ENCODE data around the gene KMT2A. TPM values are rescaled to one million over a fixed set of nuclear protein-coding genes. Genes with fewer than 3 reads are reported as not detected.

Gene KMT2A
- total RNA-seq, 2 experiments from 2014 or later = 135 to 140 TPM

DNA sequence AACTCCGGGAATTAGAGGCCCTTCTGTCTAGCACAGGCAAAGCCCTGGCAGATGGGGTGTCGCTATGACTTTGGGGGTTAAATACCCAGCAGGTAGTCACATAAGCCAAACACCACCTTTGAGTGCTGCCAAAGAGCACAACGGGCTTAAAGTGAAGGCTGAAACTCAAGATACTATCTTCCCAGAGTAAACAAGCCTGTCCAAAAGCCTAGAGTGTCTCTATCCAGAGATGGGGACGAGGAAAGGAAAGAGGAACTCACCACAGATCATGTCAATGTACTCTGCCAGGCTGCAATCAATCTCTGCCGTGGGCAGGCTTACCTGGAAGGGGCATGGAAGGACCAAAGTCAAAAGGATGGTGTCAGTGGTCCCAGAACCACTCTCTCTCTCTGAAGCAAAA is 109.2 kb downstream of the KMT2A start:
- TF ChIP-seq, protein P1, sequence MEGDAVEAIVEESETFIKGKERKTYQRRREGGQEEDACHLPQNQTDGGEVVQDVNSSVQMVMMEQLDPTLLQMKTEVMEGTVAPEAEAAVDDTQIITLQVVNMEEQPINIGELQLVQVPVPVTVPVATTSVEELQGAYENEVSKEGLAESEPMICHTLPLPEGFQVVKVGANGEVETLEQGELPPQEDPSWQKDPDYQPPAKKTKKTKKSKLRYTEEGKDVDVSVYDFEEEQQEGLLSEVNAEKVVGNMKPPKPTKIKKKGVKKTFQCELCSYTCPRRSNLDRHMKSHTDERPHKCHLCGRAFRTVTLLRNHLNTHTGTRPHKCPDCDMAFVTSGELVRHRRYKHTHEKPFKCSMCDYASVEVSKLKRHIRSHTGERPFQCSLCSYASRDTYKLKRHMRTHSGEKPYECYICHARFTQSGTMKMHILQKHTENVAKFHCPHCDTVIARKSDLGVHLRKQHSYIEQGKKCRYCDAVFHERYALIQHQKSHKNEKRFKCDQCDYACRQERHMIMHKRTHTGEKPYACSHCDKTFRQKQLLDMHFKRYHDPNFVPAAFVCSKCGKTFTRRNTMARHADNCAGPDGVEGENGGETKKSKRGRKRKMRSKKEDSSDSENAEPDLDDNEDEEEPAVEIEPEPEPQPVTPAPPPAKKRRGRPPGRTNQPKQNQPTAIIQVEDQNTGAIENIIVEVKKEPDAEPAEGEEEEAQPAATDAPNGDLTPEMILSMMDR (IDR thresholded peaks at IDR 0.05) = no peak
- Mint-ChIP-seq H3K4me3 (no peak overlapping the region), H3K9me3 (no peaks in the 10 kb centered on the region), H3K36me3 (ENCODE audit: low read depth) (peaks cover 47% of the 10 kb centered on the region), H3K27me3 (no peaks in the 10 kb centered on the region), H3K27ac (no peak overlapping the region), H3K4me1 (ENCODE audit: low read depth) (no peaks in the 10 kb centered on the region)
- H3K36me3 ChIP-seq (ENCODE audit: insufficient read depth, low read length) = peaks cover 16% of the 10 kb centered on the region
- POLR2A ChIA-PET = no interaction called here
- H3K4me1 ChIP-seq (ENCODE audit: insufficient read depth, low read length) = no peaks in the 10 kb centered on the region
- no peaks in the 10 kb centered on the region for H3K9me3 ChIP-seq (ENCODE audit: control insufficient read depth in 1 of 2, insufficient read depth in 1 of 2, low read length in 2 of 2)
- DNase-seq = no peak
- intact Hi-C loops (cut with DNase I, micrococcal nuclease) = no loop called here
- no peaks in the 10 kb centered on the region for H3K27me3 ChIP-seq (ENCODE audit: control insufficient read depth in 1 of 2, insufficient read depth in 2 of 2, low read length in 2 of 2)
- ATAC-seq (ENCODE audit: poor library complexity) = no peak
- CTCF ChIA-PET = no interaction called here
- no peak overlapping the region for H3K27ac ChIP-seq (ENCODE audit: low read depth in 1 of 2, low read length in 2 of 2)
- H3K4me3 ChIP-seq (ENCODE audit: low read length) = no peak overlapping the region

DNA sequence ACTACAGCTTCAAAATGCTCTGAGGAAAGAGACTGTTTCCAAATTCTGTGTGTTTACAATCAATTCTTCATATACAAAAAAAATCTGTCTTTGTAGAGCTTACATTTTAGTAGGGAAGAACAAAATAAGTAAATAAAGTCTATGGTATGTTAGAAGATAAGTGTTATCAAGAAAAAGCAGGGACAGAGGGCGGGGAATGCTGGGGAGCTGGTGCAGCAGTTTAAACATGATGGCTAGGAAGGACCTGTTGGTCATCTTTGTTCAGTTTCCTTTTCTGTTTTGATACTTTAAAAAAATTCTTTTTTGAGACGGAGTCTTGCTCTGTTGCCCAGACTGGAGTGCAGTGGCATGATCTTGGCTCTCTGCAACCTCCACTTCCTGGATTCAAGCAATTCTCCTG is 110.8 kb downstream of the KMT2A start:
- no peak overlapping the region for H3K27ac ChIP-seq (ENCODE audit: low read depth in 1 of 2, low read length in 2 of 2)
- ChIA-PET POLR2A (no interaction called here), CTCF (no interaction called here)
- peaks cover 26% of the 10 kb centered on the region for H3K36me3 ChIP-seq (ENCODE audit: insufficient read depth, low read length)
- Mint-ChIP-seq H3K9me3 (no peaks in the 10 kb centered on the region), H3K36me3 (ENCODE audit: low read depth) (peaks cover 52% of the 10 kb centered on the region), H3K27ac (no peak overlapping the region), H3K4me3 (no peak overlapping the region), H3K4me1 (ENCODE audit: low read depth) (no peaks in the 10 kb centered on the region), H3K27me3 (no peaks in the 10 kb centered on the region)
- H3K27me3 ChIP-seq (ENCODE audit: control insufficient read depth in 1 of 2, insufficient read depth in 2 of 2, low read length in 2 of 2) = no peaks in the 10 kb centered on the region
- H3K9me3 ChIP-seq (ENCODE audit: control insufficient read depth in 1 of 2, insufficient read depth in 1 of 2, low read length in 2 of 2) = no peaks in the 10 kb centered on the region
- ATAC-seq (ENCODE audit: poor library complexity) (no peak), DNase-seq (no peak)
- no peak overlapping the region for H3K4me3 ChIP-seq (ENCODE audit: low read length)
- TF ChIP-seq, protein P1 (IDR thresholded peaks at IDR 0.05) = no peak
- H3K4me1 ChIP-seq (ENCODE audit: insufficient read depth, low read length) = no peaks in the 10 kb centered on the region
- intact Hi-C loops (cut with DNase I, micrococcal nuclease) = no loop called here

DNA sequence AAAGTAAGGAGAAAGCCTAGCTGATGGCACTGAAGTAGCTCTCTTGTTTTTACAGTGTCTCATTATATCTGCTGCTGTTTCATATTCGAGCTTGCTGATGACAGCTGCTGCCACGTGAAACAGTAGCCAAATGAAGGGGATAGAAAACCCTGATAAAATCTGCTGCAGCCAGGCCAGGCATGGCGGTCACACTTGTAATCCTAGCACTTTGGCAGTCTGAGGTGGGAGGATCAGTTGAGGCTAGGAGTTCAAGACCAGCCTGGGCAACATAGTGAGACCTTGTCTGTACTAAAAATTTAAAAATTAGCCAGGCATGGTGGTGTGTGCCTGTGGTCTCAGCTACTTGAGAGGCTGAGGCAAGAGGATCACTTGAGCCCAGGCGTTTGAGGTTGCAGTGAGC is 116.0 kb downstream of the KMT2A start:
- Mint-ChIP-seq H3K4me3 (no peak overlapping the region), H3K27ac (no peak overlapping the region), H3K27me3 (no peaks in the 10 kb centered on the region), H3K36me3 (ENCODE audit: low read depth) (peaks cover 51% of the 10 kb centered on the region), H3K9me3 (no peaks in the 10 kb centered on the region), H3K4me1 (ENCODE audit: low read depth) (no peaks in the 10 kb centered on the region)
- TF ChIP-seq, protein P1 (IDR thresholded peaks at IDR 0.05) = no peak
- H3K27ac ChIP-seq (ENCODE audit: low read depth in 1 of 2, low read length in 2 of 2) = no peak overlapping the region
- intact Hi-C loops (cut with DNase I, micrococcal nuclease) = no loop called here
- POLR2A ChIA-PET = no interaction called here
- DNase-seq (no peak), ATAC-seq (ENCODE audit: poor library complexity) (no peak)
- H3K27me3 ChIP-seq (ENCODE audit: control insufficient read depth in 1 of 2, insufficient read depth in 2 of 2, low read length in 2 of 2) = no peaks in the 10 kb centered on the region
- H3K4me1 ChIP-seq (ENCODE audit: insufficient read depth, low read length) = no peaks in the 10 kb centered on the region
- H3K36me3 ChIP-seq (ENCODE audit: insufficient read depth, low read length) = peaks cover 37% of the 10 kb centered on the region
- CTCF ChIA-PET = no interaction called here
- no peak overlapping the region for H3K4me3 ChIP-seq (ENCODE audit: low read length)
- no peaks in the 10 kb centered on the region for H3K9me3 ChIP-seq (ENCODE audit: control insufficient read depth in 1 of 2, insufficient read depth in 1 of 2, low read length in 2 of 2)

All from CD4-positive, alpha-beta T cell (primary cell).